Heart left ventricle (tissue), 13 donors: Measurements from ENCODE around the gene SLC2A9.

Experiments used
- CTCF ChIP-seq, 12 donors: fragments of 200-600 bp; sonication (generic) in 4 of 12; IDR thresholded peaks; one replicate each; pipeline versions ENCODE4 v1.5.0 to v1.8.0; 2018 to 2022; ENCODE audit warnings: antibody characterized with exemption in 12 of 12, mild to moderate bottlenecking in 5 of 12
- POLR2A ChIP-seq, 2 donors: fragments of 450-650 bp; IDR thresholded peaks; one replicate each; pipeline ENCODE4 v1.6.1; 2017; ENCODE audit warnings: antibody characterized with exemption in 2 of 2, mild to moderate bottlenecking in 2 of 2, moderate library complexity in 2 of 2
- donor health status: ischemic (EF 13 %, LVEDD 7.1; RV severe dilation, severe dysfunction).
- donor health status: DM: no; HTN: yes; CAD: no.
- donor health status: DM: no; HTN: no; CAD: no.
- donor health status: ischemic (EF 25% LVEDD 6.9; RV normal size, moderate dysfunction).
- donor health status: ischemic (EF 25% LVEDD 5.7; RV mildly dilated, moderate dysfunction).
- donor health status: ischemic (EF 35%, LVEDD 5.7; RV mildly dilated, moderate dysfunction).
- donor health status: nonischemic (EF 11% LVEDD 7.7; RV severe dilation, severe dysfunction).
- donor health status: DM: yes; HTN: yes; CAD: no.
- donor health status: PGD.
- donor health status: ischemic (EF 29% LVEDD 5.4; RV normal size, mild dysfunction).
- donor health status: nonischemic (EF 23%, LVEDD 6.1; RV moderate dilation, normal function).

DNA sequence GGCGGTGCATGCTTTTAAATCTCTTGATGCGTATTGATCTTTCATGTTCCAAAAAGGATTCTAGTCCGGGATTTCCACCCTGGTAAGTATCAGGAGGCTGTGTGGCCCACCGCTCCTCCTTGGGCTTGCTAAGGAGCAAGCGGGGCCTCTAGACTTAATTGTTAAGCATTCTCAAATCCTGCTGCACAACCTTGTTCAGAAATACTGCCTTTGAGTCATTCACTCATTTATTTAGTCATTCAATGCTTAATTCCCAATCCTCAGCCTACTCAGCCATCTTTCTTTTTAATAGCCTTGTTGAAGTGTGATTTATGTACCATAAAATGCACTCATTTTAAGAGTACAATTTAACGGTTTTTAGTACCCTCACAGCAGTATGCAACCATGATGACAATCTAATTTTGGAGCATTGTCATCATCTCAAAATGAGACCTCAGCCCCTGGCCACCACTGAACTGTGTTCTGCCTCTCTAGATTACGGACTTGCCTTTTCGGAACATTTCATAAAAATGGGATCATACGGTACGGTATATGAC lies 15.6 kb upstream of the SLC2A9 start:
- no peak for TF ChIP-seq CTCF (IDR thresholded peaks at IDR 0.05)
- no peak for TF ChIP-seq POLR2A (IDR thresholded peaks at IDR 0.05)
